NCI-H128 (cell line): ENCODE measurements around the gene WWOX.
A peak's percentile ranks its signal among the peaks of the same experiment; 100 is the strongest.

ENCODE experiments used
- DNase-seq: peaks from one replicate; lab custom pipeline; 2025; ENCODE audit not compliant: unreplicated experiment; lab: John Stamatoyannopoulos, UW

Gene WWOX

GRCh38 chr16:79067600-79067999, 968.1 kb downstream of the WWOX start:
- no peak for DNase-seq

GRCh38 chr16:79069121-79069520, 969.7 kb downstream of the WWOX start:
- no peak for DNase-seq

- DNase-seq: no peak
Observed at GRCh38 chr16:79069633-79070032, 970.2 kb downstream of the WWOX start.

- DNase-seq: peak; percentile 27
Observed at GRCh38 chr16:79071424-79071823, 972.0 kb downstream of the WWOX start.

GRCh38 chr16:79072517-79072916, 973.1 kb downstream of the WWOX start:
- DNase-seq: no peak

GRCh38 chr16:79073566-79073965, 974.1 kb downstream of the WWOX start:
- no peak for DNase-seq

- DNase-seq: no peak
Observed at GRCh38 chr16:79074541-79074940, 975.1 kb downstream of the WWOX start.

- DNase-seq: no peak
Observed at GRCh38 chr16:79074951-79075350, 975.5 kb downstream of the WWOX start.

- DNase-seq: no peak
Observed at GRCh38 chr16:79076047-79076767, 976.8 kb downstream of the WWOX start.

- DNase-seq: no peak
Observed at GRCh38 chr16:79077346-79077745, 977.9 kb downstream of the WWOX start.

GRCh38 chr16:79079656-79080420, 980.4 kb downstream of the WWOX start:
- DNase-seq: no peak

GRCh38 chr16:79081297-79082066, 982.0 kb downstream of the WWOX start:
- DNase-seq: no peak

- no peak for DNase-seq
Observed at GRCh38 chr16:79082970-79083369, 983.5 kb downstream of the WWOX start.

- no peak for DNase-seq
Observed at GRCh38 chr16:79083508-79084299, 984.2 kb downstream of the WWOX start.

GRCh38 chr16:79088971-79089370, 989.5 kb downstream of the WWOX start:
- DNase-seq: no peak

GRCh38 chr16:79089735-79090284, 990.4 kb downstream of the WWOX start:
- no peak for DNase-seq

GRCh38 chr16:79090966-79091365, 991.5 kb downstream of the WWOX start:
- no peak for DNase-seq

GRCh38 chr16:79092846-79093245, 993.4 kb downstream of the WWOX start:
- DNase-seq: no peak

- no peak for DNase-seq
Observed at GRCh38 chr16:79093554-79093967, 994.1 kb downstream of the WWOX start.

- no peak for DNase-seq
Observed at GRCh38 chr16:79096246-79096645, 996.8 kb downstream of the WWOX start.

- DNase-seq: no peak
Observed at GRCh38 chr16:79097166-79097565, 997.7 kb downstream of the WWOX start.
